PFSK-1 (cell line): Measurements from ENCODE around the gene ATP10D.

Source experiments
- POLR2AphosphoS5 ChIP-seq: IDR thresholded peaks from 2 replicates; pipeline ENCODE4 v1.6.1; 2012; ENCODE audit warnings: low read depth, mild to moderate bottlenecking, control low read depth, low read length, moderate library complexity
- REST ChIP-seq, 2 experiments: IDR thresholded peaks; 2 replicates each; pipeline versions ENCODE4 v1.6.1 to v1.8.0; 2011 to 2012; ENCODE audit warnings: low read depth in 2 of 2, low read length in 2 of 2, control low read depth in 1 of 2, inconsistent platforms in 1 of 2, mild to moderate bottlenecking in 1 of 2, moderate library complexity in 1 of 2; ENCODE audit not compliant: insufficient read depth in 1 of 2
- SIN3A ChIP-seq: IDR thresholded peaks from 2 replicates; pipeline ENCODE4 v1.6.1; 2012; ENCODE audit warnings: mild to moderate bottlenecking, low read length, moderate library complexity, borderline replicate concordance; ENCODE audit not compliant: insufficient read depth
- TAF1 ChIP-seq: IDR thresholded peaks from 2 replicates; pipeline ENCODE4 v1.6.1; 2012; ENCODE audit warnings: low read length, control low read depth, borderline replicate concordance; ENCODE audit not compliant: insufficient read depth

- TF ChIP-seq POLR2AphosphoS5 (no peak), REST (IDR thresholded peaks at IDR 0.05; ENCODE audit: insufficient read depth in 1 of 2, low read depth in 2 of 2, low read length in 2 of 2) (no peak), SIN3A (no peak), TAF1 (no peak)
These were observed 50.6 kb downstream of the ATP10D start for GRCh38 chr4:47535567-47536147.
